Peyer's patch (tissue), 4 donors: ENCODE results near the gene RBM17. TPM values are rescaled to one million over a fixed set of nuclear protein-coding genes. Genes with fewer than 3 reads are reported as not detected.
A peak's percentile ranks its signal among the peaks of the same experiment; 100 is the strongest.
"Not testable (repeated sequence)": the region's sequence is repeated elsewhere in the genome, so short reads cannot be mapped to it uniquely, and the experiment has no call there.

Experiments used
- DNase-seq, 3 donors: peaks; one replicate each; pipeline ENCODE4 v3.0.0-alpha.2; 2017 to 2019
- H3K27ac ChIP-seq, 4 donors: fragments of 200-600 bp; sonication (generic); one replicate each; pipeline ENCODE4 v1.5.1; 2016 to 2019
- H3K27me3 ChIP-seq, 2 donors: fragments of 200-600 bp; sonication (generic); one replicate each; pipeline ENCODE4 v1.5.1; 2019
- H3K36me3 ChIP-seq, 3 donors: fragments of 200-600 bp; sonication (generic); one replicate each; pipeline ENCODE4 v1.5.1; 2016 to 2019
- H3K4me1 ChIP-seq, 4 donors: fragments of 200-600 bp; sonication (generic); one replicate each; pipeline ENCODE4 v1.5.1; 2016 to 2019
- H3K4me3 ChIP-seq, 4 donors: fragments of 200-600 bp; sonication (generic); 1 replicate in 3 of 4; 2 replicates in 1 of 4; pipeline ENCODE4 v1.5.1; 2016 to 2019; ENCODE audit warnings: mild to moderate bottlenecking in 1 of 4
- H3K9me3 ChIP-seq, 4 donors: fragments of 200-600 bp; sonication (generic); one replicate each; pipeline ENCODE4 v1.5.1; 2016 to 2019; ENCODE audit warnings: mild to moderate bottlenecking in 1 of 4
- CTCF ChIP-seq, 6 experiments: fragments of 450-650 bp in 4 of 6; fragments of 200-600 bp in 2 of 6; sonication (generic) in 1 of 6; IDR thresholded peaks; one replicate each; pipeline ENCODE4 v1.5.1; 2017 to 2019; ENCODE audit warnings: antibody characterized with exemption in 6 of 6, mild to moderate bottlenecking in 3 of 6, moderate library complexity in 1 of 6
- POLR2A ChIP-seq, 2 donors: fragments of 450-650 bp; IDR thresholded peaks; one replicate each; pipeline ENCODE4 v1.5.1; 2017; ENCODE audit warnings: antibody characterized with exemption in 2 of 2, mild to moderate bottlenecking in 2 of 2, moderate library complexity in 2 of 2
- total RNA-seq, 4 donors: library from RNA; depleted of rRNA; stranded (reverse); fragments of >200 nt; gene quantifications; one replicate each; pipeline ENCODE4 v1.1.0, GENCODE V29; 2016

The RBM17 gene
- total RNA-seq, 4 donors from 2014 or later, result 66.4 to 166 (median 101) TPM

GRCh38 chr10:6098156-6098555 lies 9.3 kb downstream of the RBM17 start:
- Histone ChIP-seq H3K4me3 (no peak overlapping the region), H3K36me3 (peaks cover 0 to 36% (median 0%) of the 10 kb centered on the region in 3 donors), H3K4me1 (peaks cover 0 to 8% (median 0%) of the 10 kb centered on the region in 4 donors), H3K27ac (no peak overlapping the region), H3K27me3 (no peaks in the 10 kb centered on the region), H3K9me3 (no peaks in the 10 kb centered on the region)
- TF ChIP-seq POLR2A (IDR thresholded peaks at IDR 0.05) (no peak), CTCF (IDR thresholded peaks at IDR 0.05) (no peak)
- no peak for DNase-seq

- Histone ChIP-seq H3K27me3 (no peaks in the 10 kb centered on the region), H3K27ac (no peak overlapping the region), H3K9me3 (no peaks in the 10 kb centered on the region), H3K36me3 (peaks cover 0 to 49% (median 0%) of the 10 kb centered on the region in 3 donors), H3K4me3 (no peak overlapping the region), H3K4me1 (peaks cover 0 to 7% (median 0%) of the 10 kb centered on the region in 4 donors)
- no peak for TF ChIP-seq POLR2A (IDR thresholded peaks at IDR 0.05)
- DNase-seq, result no peak
These were observed 11.5 kb downstream of the RBM17 start for GRCh38 chr10:6100370-6100769.

GRCh38 chr10:6101181-6101580 lies 12.3 kb downstream of the RBM17 start:
- Histone ChIP-seq H3K9me3 (no peaks in the 10 kb centered on the region), H3K27ac (peak overlapping the region in 1 of 4 donors; percentile 23), H3K4me1 (no peaks in the 10 kb centered on the region), H3K4me3 (no peak overlapping the region), H3K36me3 (peaks cover 0 to 54% (median 0%) of the 10 kb centered on the region in 3 donors), H3K27me3 (no peaks in the 10 kb centered on the region)
- no peak for TF ChIP-seq CTCF (IDR thresholded peaks at IDR 0.05)
- no peak for TF ChIP-seq POLR2A (IDR thresholded peaks at IDR 0.05)
- DNase-seq, result peak in 1 of 3 donors; percentile 56

GRCh38 chr10:6102128-6102527 lies 13.3 kb downstream of the RBM17 start:
- peaks cover 0 to 59% (median 0%) of the 10 kb centered on the region in 3 donors for H3K36me3 ChIP-seq
- no peaks in the 10 kb centered on the region for H3K9me3 ChIP-seq
- H3K27ac ChIP-seq, result peak overlapping the region in 3 of 4 donors; percentile 23 to 45 (median 26)
- H3K27me3 ChIP-seq, result no peaks in the 10 kb centered on the region
- H3K4me3 ChIP-seq, result no peak overlapping the region
- peak in 2 of 3 donors; percentile 81 for DNase-seq
- TF ChIP-seq CTCF (IDR thresholded peaks at IDR 0.05) (no peak), POLR2A (IDR thresholded peaks at IDR 0.05) (peak in 1 of 2 donors; percentile 9)
- no peaks in the 10 kb centered on the region for H3K4me1 ChIP-seq

GRCh38 chr10:6103591-6103990 lies 14.8 kb downstream of the RBM17 start:
- H3K27me3 ChIP-seq, result no peaks in the 10 kb centered on the region
- no peak overlapping the region for H3K27ac ChIP-seq
- H3K36me3 ChIP-seq, result peaks cover 0 to 61% (median 0%) of the 10 kb centered on the region in 3 donors
- H3K4me1 ChIP-seq, result peaks cover 0 to 2% (median 0%) of the 10 kb centered on the region in 4 donors
- no peak for TF ChIP-seq POLR2A (IDR thresholded peaks at IDR 0.05)
- no peak for TF ChIP-seq CTCF (IDR thresholded peaks at IDR 0.05)
- H3K9me3 ChIP-seq, result no peaks in the 10 kb centered on the region
- no peak overlapping the region for H3K4me3 ChIP-seq
- DNase-seq, result no peak

- H3K27ac ChIP-seq, H3K4me1 ChIP-seq, DNase-seq, H3K27me3 ChIP-seq, H3K9me3 ChIP-seq, H3K4me3 ChIP-seq: not testable (repeated sequence)
- H3K36me3 ChIP-seq, result peaks cover 0 to 80% (median 0%) of the 10 kb centered on the region in 3 donors
These were observed 18.8 kb downstream of the RBM17 start for GRCh38 chr10:6107616-6108015.

- H3K9me3 ChIP-seq, result no peaks in the 10 kb centered on the region
- H3K27ac ChIP-seq, result no peak overlapping the region
- no peaks in the 10 kb centered on the region for H3K27me3 ChIP-seq
- peaks cover 0 to 80% (median 0%) of the 10 kb centered on the region in 3 donors for H3K36me3 ChIP-seq
- TF ChIP-seq CTCF (IDR thresholded peaks at IDR 0.05) (no peak), POLR2A (IDR thresholded peaks at IDR 0.05) (no peak)
- DNase-seq, result no peak
- H3K4me1 ChIP-seq, result peaks cover 0 to 8% (median 0%) of the 10 kb centered on the region in 4 donors
- no peak overlapping the region for H3K4me3 ChIP-seq
These were observed 19.2 kb downstream of the RBM17 start for GRCh38 chr10:6108072-6108471.
